ENCODE data around the gene TTL.

The TTL gene

DNA sequence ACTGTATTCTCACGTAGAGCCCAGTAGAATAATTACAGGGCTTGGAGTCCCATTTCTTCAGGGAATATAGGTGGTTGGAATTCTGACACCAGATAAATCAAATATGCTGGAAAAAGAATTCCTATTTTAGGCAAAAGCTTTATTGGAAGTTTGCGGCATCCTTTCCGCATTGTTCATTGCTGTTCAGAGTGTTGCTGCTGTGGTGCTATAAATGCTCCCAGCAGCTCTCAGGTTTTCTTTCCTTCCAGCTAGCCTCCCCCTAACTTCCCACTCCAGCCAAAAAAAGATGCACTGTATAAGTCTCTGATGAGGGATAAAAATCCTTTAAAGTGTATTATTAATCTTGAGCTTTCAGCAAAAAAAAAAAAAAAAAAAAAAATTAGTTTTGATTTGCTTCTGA is 34.8 kb downstream of the TTL start:
- Histone ChIP-seq H3K27me3 (ENCODE audit: insufficient read depth, low read length, poor library complexity) (no peaks in the 10 kb centered on the region), H3K4me3 (ENCODE audit: low read depth in 1 of 2, low read length in 2 of 2) (no peak overlapping the region), H4K20me1 (ENCODE audit: insufficient read depth, low read length) (no peaks in the 10 kb centered on the region), H3K9ac (ENCODE audit: low read depth, low read length) (no peak overlapping the region), H3K79me2 (ENCODE audit: insufficient read depth, low read length) (peaks cover 2% of the 10 kb centered on the region; the same call in 1 of the 2 replicates), H3K4me2 (ENCODE audit: insufficient read depth, low read length) (no peak overlapping the region), H3K27ac (ENCODE audit: low read length) (no peak overlapping the region), H3K4me1 (ENCODE audit: insufficient read depth, low read length) (no peaks in the 10 kb centered on the region), H3K36me3 (ENCODE audit: insufficient read depth, low read length) (peaks cover 78% of the 10 kb centered on the region), H2AFZ (ENCODE audit: low read depth, low read length) (no peak overlapping the region), H3K9me3 (ENCODE audit: insufficient read depth, low read length, severe bottlenecking) (peaks cover 9% of the 10 kb centered on the region)
- no peak for DNase-seq
- TF ChIP-seq EZH2 (IDR thresholded peaks at IDR 0.05; ENCODE audit: borderline replicate concordance, low read depth, low read length, severe bottlenecking) = no peak
- TF ChIP-seq CTCF (IDR thresholded peaks at IDR 0.05; ENCODE audit: borderline replicate concordance, extremely low read depth, low read length, poor library complexity, severe bottlenecking) = no peak
- no peak for ATAC-seq (ENCODE audit: insufficient read depth, low read depth)

DNA sequence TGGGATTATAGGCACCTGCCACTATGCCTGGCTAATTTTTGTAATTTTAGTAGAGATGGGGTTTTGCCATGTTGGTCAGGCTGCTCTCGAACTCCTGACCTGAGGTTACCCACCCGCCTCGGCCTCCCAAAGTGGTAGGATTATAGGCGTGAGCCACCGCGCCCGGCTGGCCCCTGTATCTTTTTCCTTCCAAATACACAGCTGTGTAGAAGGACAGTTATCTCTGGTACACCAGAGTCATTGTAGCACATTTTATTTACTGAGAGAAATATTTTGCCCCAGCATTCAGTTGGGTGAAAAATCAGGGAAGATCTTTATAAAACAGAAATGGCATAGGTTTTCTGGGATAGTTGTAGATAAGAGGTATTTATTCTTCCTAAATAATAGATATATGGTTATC is 36.9 kb downstream of the TTL start:
- H3K79me2 ChIP-seq (ENCODE audit: insufficient read depth, low read length) = peaks cover 2% of the 10 kb centered on the region; the same call in 1 of the 2 replicates
- no peak overlapping the region for H3K4me3 ChIP-seq (ENCODE audit: low read depth in 1 of 2, low read length in 2 of 2)
- H3K27ac ChIP-seq (ENCODE audit: low read length) = no peak overlapping the region
- no peak overlapping the region for H2AFZ ChIP-seq (ENCODE audit: low read depth, low read length)
- H3K9ac ChIP-seq (ENCODE audit: low read depth, low read length) = no peak overlapping the region
- no peaks in the 10 kb centered on the region for H4K20me1 ChIP-seq (ENCODE audit: insufficient read depth, low read length)
- DNase-seq (no peak), ATAC-seq (ENCODE audit: insufficient read depth, low read depth) (no peak)
- H3K36me3 ChIP-seq (ENCODE audit: insufficient read depth, low read length) = peaks cover 86% of the 10 kb centered on the region
- no peaks in the 10 kb centered on the region for H3K27me3 ChIP-seq (ENCODE audit: insufficient read depth, low read length, poor library complexity)
- TF ChIP-seq EZH2 (IDR thresholded peaks at IDR 0.05; ENCODE audit: borderline replicate concordance, low read depth, low read length, severe bottlenecking) = no peak
- no peak for TF ChIP-seq CTCF (IDR thresholded peaks at IDR 0.05; ENCODE audit: borderline replicate concordance, extremely low read depth, low read length, poor library complexity, severe bottlenecking)
- no peak overlapping the region for H3K4me2 ChIP-seq (ENCODE audit: insufficient read depth, low read length)
- H3K4me1 ChIP-seq (ENCODE audit: insufficient read depth, low read length) = no peaks in the 10 kb centered on the region
- peaks cover 8% of the 10 kb centered on the region for H3K9me3 ChIP-seq (ENCODE audit: insufficient read depth, low read length, severe bottlenecking)

- Histone ChIP-seq H3K79me2 (ENCODE audit: insufficient read depth, low read length) (no peaks in the 10 kb centered on the region; the same call in 1 of the 2 replicates), H2AFZ (ENCODE audit: low read depth, low read length) (no peak overlapping the region), H3K4me3 (ENCODE audit: low read depth in 1 of 2, low read length in 2 of 2) (no peak overlapping the region), H3K4me2 (ENCODE audit: insufficient read depth, low read length) (no peak overlapping the region), H3K27me3 (ENCODE audit: insufficient read depth, low read length, poor library complexity) (no peaks in the 10 kb centered on the region), H3K27ac (ENCODE audit: low read length) (no peak overlapping the region), H3K4me1 (ENCODE audit: insufficient read depth, low read length) (no peaks in the 10 kb centered on the region), H4K20me1 (ENCODE audit: insufficient read depth, low read length) (no peaks in the 10 kb centered on the region), H3K9ac (ENCODE audit: low read depth, low read length) (no peak overlapping the region), H3K9me3 (ENCODE audit: insufficient read depth, low read length, severe bottlenecking) (peaks cover 5% of the 10 kb centered on the region), H3K36me3 (ENCODE audit: insufficient read depth, low read length) (peaks cover 80% of the 10 kb centered on the region)
- no peak for TF ChIP-seq CTCF (IDR thresholded peaks at IDR 0.05; ENCODE audit: borderline replicate concordance, extremely low read depth, low read length, poor library complexity, severe bottlenecking)
- no peak for TF ChIP-seq EZH2 (IDR thresholded peaks at IDR 0.05; ENCODE audit: borderline replicate concordance, low read depth, low read length, severe bottlenecking)
- DNase-seq (no peak), ATAC-seq (ENCODE audit: insufficient read depth, low read depth) (no peak)
These were observed 37.5 kb downstream of the TTL start for GRCh38 chr2:112519506-112519905.
